GM12891 (cell line): ENCODE results near the gene FBXW9.

Experiments used
- DNase-seq: peaks from one replicate; pipeline ENCODE4 v3.0.0; 2011; ENCODE audit warnings: low spot score; ENCODE audit not compliant: insufficient read length
- FAIRE-seq: peaks from 2 replicates; lab custom pipeline; 2011; peaks lifted over from hg19 to GRCh38; lab: Jason Lieb, UNC
- PAX5 ChIP-seq: IDR thresholded peaks from 2 replicates; pipeline ENCODE4 v1.6.1; 2011; ENCODE audit warnings: low read length, moderate library complexity, mild to moderate bottlenecking; ENCODE audit not compliant: insufficient read depth, severe bottlenecking
- POLR2A ChIP-seq: IDR thresholded peaks from 2 replicates; pipeline ENCODE4 v1.6.1; 2011; ENCODE audit warnings: low read depth, low read length, control low read depth
- POLR2AphosphoS5 ChIP-seq: IDR thresholded peaks from 2 replicates; pipeline ENCODE4 v1.6.1; 2011; ENCODE audit warnings: low read depth, low read length, control low read depth
- POU2F2 ChIP-seq: IDR thresholded peaks from 2 replicates; pipeline ENCODE4 v1.6.1; 2011; ENCODE audit warnings: low read depth, mild to moderate bottlenecking, control low read depth, low read length, moderate library complexity
- SPI1 ChIP-seq: IDR thresholded peaks from 2 replicates; pipeline ENCODE4 v1.6.1; 2011; ENCODE audit warnings: low read depth, low read length, control low read depth
- TAF1 ChIP-seq: IDR thresholded peaks from 2 replicates; pipeline ENCODE4 v1.6.1; 2011; ENCODE audit warnings: low read depth, low read length, control low read depth

The FBXW9 gene

DNA sequence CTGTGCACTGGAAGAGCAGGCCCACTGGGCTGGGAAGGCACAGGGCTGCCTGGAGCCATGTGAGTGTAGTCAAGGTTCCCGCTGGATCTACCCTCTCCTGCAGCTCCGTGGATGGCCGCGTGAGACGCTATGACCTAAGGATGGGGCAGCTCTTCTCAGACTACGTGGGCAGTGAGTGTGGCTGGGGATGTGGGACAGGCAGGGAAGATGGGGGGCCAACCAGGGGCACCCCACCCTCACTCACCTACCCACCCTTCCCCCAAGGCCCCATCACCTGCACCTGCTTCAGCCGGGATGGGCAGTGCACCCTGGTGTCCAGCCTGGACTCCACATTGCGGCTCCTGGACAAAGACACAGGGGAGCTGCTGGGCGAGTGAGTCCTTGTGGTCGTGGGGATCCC is 23.7 kb downstream of the FBXW9 start:
- no peak for FAIRE-seq
- DNase-seq: no peak
- TF ChIP-seq SPI1: no peak
- 0 out of 2 replicates have a peak, but pooled peaks have one; percentile 18 for TF ChIP-seq POLR2AphosphoS5
- no peak for TF ChIP-seq TAF1
- no peak for TF ChIP-seq PAX5
- TF ChIP-seq POU2F2: no peak
- TF ChIP-seq POLR2A: peak; percentile 23; the same call in 1 of the 2 replicates

DNA sequence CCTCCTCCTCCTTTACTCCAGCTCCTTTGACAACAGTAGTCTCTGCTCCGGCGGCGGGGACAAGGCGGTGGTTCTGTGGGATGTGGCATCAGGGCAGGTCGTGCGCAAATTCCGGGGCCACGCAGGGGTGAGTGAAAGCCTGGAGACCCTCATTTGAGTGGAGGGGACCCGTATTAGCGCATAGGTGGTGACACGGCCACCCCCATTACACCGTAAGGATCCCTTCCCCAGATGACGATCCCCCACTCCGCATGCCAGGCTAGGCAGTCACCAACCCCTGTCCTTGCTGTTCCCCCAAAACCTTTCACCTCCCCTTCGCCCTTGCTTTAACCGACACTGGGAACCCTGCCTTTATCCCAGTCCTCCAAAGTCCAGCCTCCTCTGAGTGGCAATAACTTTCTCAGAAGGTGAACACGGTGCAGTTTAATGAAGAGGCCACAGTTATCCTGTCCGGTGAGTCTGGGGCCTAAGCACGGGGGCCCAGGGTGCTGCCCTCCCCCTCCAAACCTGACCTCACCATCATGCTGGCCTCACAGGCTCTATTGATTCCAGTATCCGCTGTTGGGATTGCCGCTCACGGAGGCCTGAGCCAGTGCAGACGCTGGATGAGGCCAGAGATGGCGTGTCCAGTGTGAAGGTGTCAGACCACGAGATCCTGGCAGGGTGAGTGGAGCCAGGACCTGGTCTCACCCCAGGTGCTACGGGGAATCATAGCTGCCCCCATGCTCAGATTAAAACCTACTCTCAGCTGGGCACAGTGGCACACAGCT is 26.1 kb downstream of the FBXW9 start:
- FAIRE-seq (no peak), DNase-seq (no peak)
- TF ChIP-seq SPI1: no peak
- peak; percentile 9; the same call in 1 of the 2 replicates for TF ChIP-seq POU2F2

DNA sequence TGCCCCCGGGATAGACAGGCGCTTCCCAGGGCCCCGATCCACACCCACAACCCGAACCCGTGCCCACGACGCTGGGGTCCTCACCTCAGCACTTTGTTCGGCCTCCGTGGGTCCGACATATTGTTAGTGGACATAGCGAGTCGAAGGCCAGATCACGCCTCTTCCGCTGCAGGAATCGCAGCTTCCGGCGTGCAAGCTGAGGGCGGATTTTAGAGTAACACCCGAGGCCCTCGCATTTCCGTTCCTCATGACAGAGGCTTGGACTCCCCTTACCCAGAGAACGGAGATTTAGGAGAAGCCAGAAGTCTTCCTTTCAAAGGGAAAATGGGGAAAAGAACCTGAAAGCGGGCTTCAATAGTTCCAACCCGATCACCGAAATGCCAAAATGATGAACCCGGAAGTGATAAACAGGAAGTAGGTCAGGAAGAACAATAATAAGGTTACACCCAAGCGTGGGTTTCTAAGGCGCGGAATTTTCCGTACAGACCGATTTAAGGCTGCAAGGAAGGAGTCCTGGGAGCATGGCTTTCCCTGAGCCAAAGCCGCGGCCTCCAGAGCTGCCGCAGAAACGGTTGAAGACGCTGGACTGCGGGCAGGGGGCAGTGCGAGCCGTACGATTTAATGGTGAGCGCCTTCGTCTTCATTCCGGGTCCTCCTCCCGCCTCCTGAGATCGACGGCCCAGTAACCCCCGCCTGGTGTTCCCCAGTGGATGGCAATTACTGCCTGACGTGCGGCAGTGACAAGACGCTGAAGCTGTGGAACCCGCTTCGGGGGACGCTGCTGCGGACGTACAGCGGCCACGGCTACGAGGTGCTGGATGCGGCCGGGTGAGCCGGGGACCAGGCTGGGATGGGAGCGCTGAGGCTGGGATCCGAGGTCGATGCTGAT is 26.9 kb downstream of the FBXW9 start:
- DNase-seq: no peak
- TF ChIP-seq POU2F2 (peak; percentile 70), SPI1 (peak; percentile 17; the same call in 1 of the 2 replicates), TAF1 (peak; percentile 64; the same call in 1 of the 2 replicates), POLR2AphosphoS5 (peak; percentile 75; the same call in 1 of the 2 replicates), POLR2A (peak; percentile 83), PAX5 (no peak)
- FAIRE-seq: peak; percentile 96

DNA sequence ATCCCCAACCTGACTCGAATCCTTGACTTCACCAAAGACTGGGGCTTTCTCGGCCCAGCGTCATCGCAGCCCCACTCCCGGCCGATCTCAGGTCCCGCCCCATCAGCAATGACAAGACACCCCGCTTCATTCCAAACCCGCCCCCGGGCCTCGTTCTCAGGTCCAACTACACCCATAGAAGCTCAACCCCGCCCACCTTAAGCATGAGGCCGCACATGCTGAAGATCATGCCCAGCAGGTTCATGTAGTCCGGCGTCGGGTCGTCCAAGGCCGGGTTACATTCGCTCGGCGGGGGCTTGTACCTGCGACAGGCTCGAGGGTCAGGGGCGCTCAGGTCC is 27.5 kb downstream of the FBXW9 start:
- peak; percentile 50 for FAIRE-seq
- no peak for DNase-seq
- TF ChIP-seq PAX5 (no peak), SPI1 (no peak), TAF1 (no peak), POLR2A (no peak), POLR2AphosphoS5 (no peak), POU2F2 (no peak)

DNA sequence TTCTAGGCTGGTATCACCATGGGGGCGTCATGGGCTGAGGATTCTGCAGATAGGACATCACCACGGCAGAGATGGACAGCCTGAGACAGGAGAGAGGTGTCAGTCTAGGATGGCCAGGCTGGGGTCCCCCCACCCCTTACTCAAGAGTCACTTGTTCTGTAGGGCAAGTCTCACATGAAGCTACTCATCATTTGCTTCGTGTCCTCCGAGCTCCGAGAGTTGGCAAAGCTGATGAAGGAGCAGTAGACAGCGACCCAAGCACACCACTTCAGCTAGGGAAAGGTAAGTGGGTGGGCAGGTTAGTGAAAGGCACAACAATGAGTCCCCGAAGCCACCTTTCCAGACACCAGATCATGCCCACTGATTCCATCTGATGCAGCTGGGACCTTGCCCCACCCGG is 28.1 kb downstream of the FBXW9 start:
- FAIRE-seq (no peak), DNase-seq (no peak)
- TF ChIP-seq PAX5 (no peak), SPI1 (no peak), POLR2AphosphoS5 (no peak), POU2F2 (no peak), POLR2A (no peak), TAF1 (no peak)

GRCh38 chr19:12667731-12668302 is 28.6 kb downstream of the FBXW9 start:
- no peak for DNase-seq
- FAIRE-seq: no peak
- TF ChIP-seq PAX5 (no peak), SPI1 (no peak), POLR2AphosphoS5 (no peak), POU2F2 (no peak), TAF1 (no peak), POLR2A (no peak)

DNA sequence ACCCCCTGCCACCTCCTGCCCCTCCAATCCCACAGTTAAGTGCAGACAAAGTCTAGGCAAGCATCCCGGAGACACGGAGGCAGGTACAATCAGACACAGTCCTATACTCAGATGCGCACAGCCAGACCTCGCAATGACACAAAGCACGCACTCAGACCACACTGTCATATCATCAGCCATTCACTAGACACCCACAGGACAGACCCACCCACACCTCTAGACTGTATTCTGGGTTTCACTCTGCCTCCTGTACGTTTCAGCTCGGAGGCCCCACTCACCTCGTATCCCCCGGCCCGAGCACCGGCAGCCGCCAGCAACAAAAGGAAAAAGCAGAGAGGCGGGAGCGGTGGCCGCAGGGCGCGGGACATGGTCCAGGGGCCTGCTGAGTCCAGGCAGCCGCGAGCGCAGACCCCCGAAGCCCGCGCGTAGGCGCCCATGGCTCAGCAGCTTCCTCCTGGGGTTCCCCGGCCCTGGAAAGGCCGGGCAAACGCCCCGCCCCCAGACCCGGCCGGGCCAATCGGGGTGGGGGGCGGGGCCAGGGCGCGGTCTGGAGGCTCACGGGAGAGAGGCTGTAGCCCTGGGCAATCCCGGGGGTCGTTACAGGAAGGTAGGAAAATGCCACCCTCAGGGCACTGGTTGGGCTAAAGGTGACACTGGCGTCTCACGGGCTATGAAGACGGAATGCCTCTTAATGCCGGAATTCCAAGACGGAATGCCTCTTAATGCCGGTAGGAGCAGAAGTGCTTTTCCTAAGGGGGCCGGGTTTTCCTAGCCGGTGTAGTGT is 30.0 kb downstream of the FBXW9 start, which contains the start of the genes MAN2B1 and WDR83:
TSS of gene MAN2B1 (minus strand) at position 478 of the 784 bp plus-strand sequence. CDS start at position 437, 41 bp downstream.
TSS of gene WDR83 (plus strand) at position 543 of the 784 bp plus-strand sequence. CDS start 2,984 bp downstream, outside the sequence.
- DNase-seq (peak; percentile 89), FAIRE-seq (no peak)
- TF ChIP-seq POU2F2: no peak
- no peak for TF ChIP-seq SPI1
- TF ChIP-seq PAX5: no peak
- peak; percentile 43; the same call in 1 of the 2 replicates for TF ChIP-seq POLR2A
- peak; percentile 10; the same call in 1 of the 2 replicates for TF ChIP-seq TAF1
- peak; percentile 17; the same call in 1 of the 2 replicates for TF ChIP-seq POLR2AphosphoS5

DNA sequence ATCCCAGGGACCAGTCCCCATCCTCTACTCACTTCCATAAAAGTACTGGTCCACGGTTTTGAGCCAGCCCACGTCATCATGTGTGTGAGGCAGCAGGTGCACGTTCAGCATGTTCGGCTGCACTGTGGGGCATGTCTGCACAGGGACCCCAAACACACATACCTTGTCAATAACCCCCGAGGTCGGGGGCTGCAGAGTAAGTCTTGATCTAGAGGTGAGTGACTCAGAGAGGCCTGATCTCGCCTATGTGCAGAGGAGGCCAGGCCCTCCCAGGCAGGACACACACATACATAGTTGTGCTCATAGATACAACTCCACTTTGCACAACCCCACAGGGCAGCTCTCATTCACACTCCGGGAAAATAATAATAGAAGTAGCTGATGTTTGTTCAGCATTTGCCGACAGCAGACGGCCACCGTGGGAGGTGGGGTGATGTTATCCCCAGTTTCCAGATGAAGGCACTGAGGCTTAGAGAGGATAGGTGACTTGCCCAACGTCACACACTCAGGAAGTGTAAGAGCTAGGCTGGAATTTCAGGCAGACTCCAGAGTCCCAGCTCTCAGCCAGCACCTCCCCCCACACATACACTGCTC is 30.7 kb downstream of the FBXW9 start:
- TF ChIP-seq SPI1: no peak
- no peak for TF ChIP-seq PAX5
- no peak; the same call in 1 of the 2 replicates for TF ChIP-seq TAF1
- no peak for TF ChIP-seq POLR2A
- DNase-seq (no peak), FAIRE-seq (no peak)
